B cell (primary cell): ENCODE measurements around the gene STS.

ENCODE experiments used
- EZH2 ChIP-seq: IDR thresholded peaks from 2 replicates; pipeline ENCODE4 v1.6.1; 2012; ENCODE audit warnings: borderline replicate concordance, low read depth, mild to moderate bottlenecking, moderate library complexity, low read length; ENCODE audit not compliant: insufficient read depth, poor library complexity, severe bottlenecking
- TF ChIP-seq, protein P1 (sequence below): fragments of 200-600 bp; IDR thresholded peaks from one replicate; pipeline ENCODE4 v1.8.0; 2022; ENCODE audit warnings: antibody characterized with exemption, mild to moderate bottlenecking

DNA sequence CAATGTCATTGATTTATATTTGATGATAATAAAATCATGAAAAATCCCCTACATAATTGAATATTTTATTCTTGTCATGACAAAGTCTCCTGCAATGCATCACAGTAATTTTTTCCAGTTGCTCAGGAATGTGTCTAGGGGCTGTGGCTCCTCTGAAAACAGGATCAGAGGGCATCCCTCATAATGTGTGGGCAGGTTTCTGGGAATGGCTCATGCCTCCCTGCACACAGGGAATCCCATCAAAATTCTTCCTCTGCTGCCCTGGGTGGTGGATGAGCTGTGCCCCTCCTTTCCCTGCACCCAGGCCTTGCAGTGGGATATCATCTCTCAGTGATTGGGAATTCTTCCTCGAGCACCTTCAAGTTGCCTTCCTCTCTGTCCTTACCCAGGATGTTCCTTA is 20.9 kb downstream of the STS start:
- TF ChIP-seq, protein P1, sequence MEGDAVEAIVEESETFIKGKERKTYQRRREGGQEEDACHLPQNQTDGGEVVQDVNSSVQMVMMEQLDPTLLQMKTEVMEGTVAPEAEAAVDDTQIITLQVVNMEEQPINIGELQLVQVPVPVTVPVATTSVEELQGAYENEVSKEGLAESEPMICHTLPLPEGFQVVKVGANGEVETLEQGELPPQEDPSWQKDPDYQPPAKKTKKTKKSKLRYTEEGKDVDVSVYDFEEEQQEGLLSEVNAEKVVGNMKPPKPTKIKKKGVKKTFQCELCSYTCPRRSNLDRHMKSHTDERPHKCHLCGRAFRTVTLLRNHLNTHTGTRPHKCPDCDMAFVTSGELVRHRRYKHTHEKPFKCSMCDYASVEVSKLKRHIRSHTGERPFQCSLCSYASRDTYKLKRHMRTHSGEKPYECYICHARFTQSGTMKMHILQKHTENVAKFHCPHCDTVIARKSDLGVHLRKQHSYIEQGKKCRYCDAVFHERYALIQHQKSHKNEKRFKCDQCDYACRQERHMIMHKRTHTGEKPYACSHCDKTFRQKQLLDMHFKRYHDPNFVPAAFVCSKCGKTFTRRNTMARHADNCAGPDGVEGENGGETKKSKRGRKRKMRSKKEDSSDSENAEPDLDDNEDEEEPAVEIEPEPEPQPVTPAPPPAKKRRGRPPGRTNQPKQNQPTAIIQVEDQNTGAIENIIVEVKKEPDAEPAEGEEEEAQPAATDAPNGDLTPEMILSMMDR = no peak
- no peak for TF ChIP-seq EZH2
